Smooth muscle cell of bladder (primary cell): Measurements from ENCODE around the gene EPN1. TPM values are rescaled to one million over a fixed set of nuclear protein-coding genes. Genes with fewer than 3 reads are reported as not detected.

Experiments used
- total RNA-seq: library from RNA; depleted of rRNA; stranded (reverse); fragments of >200 nt; gene quantifications from 2 replicates; pipeline ENCODE4 v1.2.3, GENCODE V29; 2014

The EPN1 gene
- 27.3 and 35.7 TPM in 2 replicates for total RNA-seq

GRCh38 chr19:55674841-55675660, at the start of gene EPN1:
TSS of gene EPN1 (plus strand) at chr19:55675226. CDS start at chr19:55678628, 3,402 bp downstream.

GRCh38 chr19:55640577-55641425, 34.2 kb upstream of the EPN1 start, which contains the start of gene ZNF580:
TSS of gene ZNF580 (plus strand) at chr19:55641002. CDS start at chr19:55642509, 1,507 bp downstream.

GRCh38 chr19:55643003-55643886, 31.8 kb upstream of the EPN1 start, which contains the start of gene ZNF581:
TSS of gene ZNF581 (plus strand) at chr19:55643649. CDS start at chr19:55644572, 923 bp downstream.

GRCh38 chr19:55647732-55648584, 27.1 kb upstream of the EPN1 start, which contains the start of gene CCDC106:
TSS of gene CCDC106 (plus strand) at chr19:55648212. CDS start at chr19:55649047, 835 bp downstream.

GRCh38 chr19:55654868-55655647, 20.0 kb upstream of the EPN1 start, which contains the start of gene U2AF2:
TSS of gene U2AF2 (plus strand) at chr19:55655035. CDS start at chr19:55655105, 70 bp downstream.

GRCh38 chr19:55738302-55738701, 63.3 kb downstream of the EPN1 start, which contains the start of gene NLRP9:
TSS of gene NLRP9 (minus strand) at chr19:55738402. CDS start at chr19:55738374, 28 bp downstream.

GRCh38 chr19:55758797-55759196, 83.8 kb downstream of the EPN1 start, which contains the start of gene RFPL4A:
TSS of gene RFPL4A (plus strand) at chr19:55759097. CDS start at chr19:55761801, 2,704 bp downstream.

Other genes starting within 250 kb of the EPN1 start
- not detected in 2 replicates for gene SHISA7, start 231.9 kb upstream of the EPN1 start, total RNA-seq
- 44.5 and 55.9 TPM in 2 replicates for gene ISOC2, start 213.6 kb upstream of the EPN1 start, total RNA-seq
- gene C19orf85, start 210.5 kb upstream of the EPN1 start, total RNA-seq, result not detected in 2 replicates
- 0.57 and 1.3 TPM in 2 replicates for gene ZNF628, start 198.6 kb upstream of the EPN1 start, total RNA-seq
- 14.9 and 20.9 TPM in 2 replicates for gene NAT14, start 190.0 kb upstream of the EPN1 start, total RNA-seq
- 5.4 and 18.1 TPM in 2 replicates for gene SSC5D, start 186.8 kb upstream of the EPN1 start, total RNA-seq
- gene SBK2, start 138.1 kb upstream of the EPN1 start, total RNA-seq, result not detected in 2 replicates
- 0.09 TPM in 1 of 2 replicates, not detected in the other for gene SBK3, start 129.7 kb upstream of the EPN1 start, total RNA-seq
- 2.1 and 2.8 TPM in 2 replicates for gene ZNF579, start 94.4 kb upstream of the EPN1 start, total RNA-seq
- gene FIZ1, start 75.7 kb upstream of the EPN1 start, total RNA-seq, result 1.6 and 2.7 TPM in 2 replicates
- 9.1 and 9.5 TPM in 2 replicates for gene ZNF524, start 74.9 kb upstream of the EPN1 start, total RNA-seq
- gene ZNF865, start 69.6 kb upstream of the EPN1 start, total RNA-seq, result 0.43 and 0.55 TPM in 2 replicates
- gene ZNF784, start 50.7 kb upstream of the EPN1 start, total RNA-seq, result 3.8 and 4.0 TPM in 2 replicates
- 4.4 and 5.4 TPM in 2 replicates for gene ZNF580, start 34.2 kb upstream of the EPN1 start, total RNA-seq
- 23.9 and 25.7 TPM in 2 replicates for gene ZNF581, start 31.6 kb upstream of the EPN1 start, total RNA-seq
- 5.3 and 6.2 TPM in 2 replicates for gene CCDC106, start 27.0 kb upstream of the EPN1 start, total RNA-seq
- 76.8 and 86.0 TPM in 2 replicates for gene U2AF2, start 20.2 kb upstream of the EPN1 start, total RNA-seq
- gene NLRP9, start 63.2 kb downstream of the EPN1 start, total RNA-seq, result not detected in 2 replicates
- gene RFPL4A, start 83.9 kb downstream of the EPN1 start, total RNA-seq, result not detected in 2 replicates
- gene RFPL4AL1, start 93.9 kb downstream of the EPN1 start, total RNA-seq, result not detected in 2 replicates
- not detected in 2 replicates for gene NLRP11, start 156.8 kb downstream of the EPN1 start, total RNA-seq
- gene NLRP4, start 161.3 kb downstream of the EPN1 start, total RNA-seq, result not detected in 2 replicates